ENCODE measurements around the gene KCNJ9. TPM values are rescaled to one million over a fixed set of nuclear protein-coding genes. Genes with fewer than 3 reads are reported as not detected.
A peak's percentile ranks its signal among the peaks of the same experiment; 100 is the strongest.

The KCNJ9 gene
- polyA plus RNA-seq (2013, experiment 1 of 2) = 0.01 TPM
- 0.01 TPM for polyA plus RNA-seq (2013, experiment 2 of 2)

DNA sequence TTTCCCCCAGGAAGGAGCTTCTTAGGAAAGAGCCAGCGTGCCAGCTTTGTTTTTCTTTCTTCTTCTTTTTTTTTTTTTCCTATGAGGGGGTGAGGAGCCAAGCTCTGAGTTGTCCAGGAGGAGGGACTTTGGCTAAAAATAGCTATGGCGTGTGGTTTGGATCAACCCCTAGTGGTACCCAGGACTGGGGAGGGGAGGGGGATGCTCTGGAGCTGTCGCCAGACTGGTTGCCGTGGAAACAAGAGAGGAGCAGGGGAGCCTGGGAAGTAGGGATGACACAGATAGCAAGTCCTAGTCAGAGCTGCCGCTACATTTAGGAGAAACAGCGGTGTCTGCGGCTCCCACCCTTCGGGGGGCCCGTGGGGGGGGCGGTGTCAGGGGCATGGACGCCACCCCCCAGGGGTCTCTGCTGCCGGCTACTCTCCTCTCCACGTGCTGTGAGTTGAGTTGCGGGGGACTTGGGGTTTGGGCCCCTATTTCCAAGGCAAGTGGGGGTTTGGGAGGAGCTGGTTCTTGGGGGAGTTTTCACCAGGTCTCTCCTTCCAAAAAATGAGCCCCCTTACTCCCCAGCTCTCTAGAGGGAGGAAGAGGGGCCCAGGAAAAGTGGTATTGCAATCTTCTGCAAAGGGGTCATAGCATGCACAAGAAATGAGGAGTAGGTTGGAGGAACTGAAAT is at the start of gene KCNJ9:
Gene KCNJ9 (plus strand): TSS at position 278 of the 676 bp plus-strand sequence. CDS start 2,493 bp downstream, outside the sequence.
- Histone ChIP-seq H3K18ac (ENCODE audit: low read length) (no peak within 1 kb of the TSS), H3K9ac (ENCODE audit: low read depth, low read length, poor library complexity) (no peak within 1 kb of the TSS), H4K8ac (ENCODE audit: low read depth, low read length) (no peak within 1 kb of the TSS), H4K91ac (ENCODE audit: low read depth, low read length, poor library complexity) (no peak within 1 kb of the TSS), H3K4ac (ENCODE audit: low read length) (no peak within 1 kb of the TSS), H2AFZ (ENCODE audit: low read length) (no peak within 1 kb of the TSS), H2AK5ac (ENCODE audit: low read depth, low read length) (no peak within 1 kb of the TSS), H2BK12ac (ENCODE audit: low read length) (no peak within 1 kb of the TSS), H3K14ac (ENCODE audit: low read length) (no peak within 1 kb of the TSS), H3K27ac (replicated peaks; ENCODE audit: low read length) (no peak within 1 kb of the TSS), H3K79me1 (ENCODE audit: low read depth, low read length) (no peaks in the 10 kb centered on the region), H3K4me1 (ENCODE audit: control insufficient read depth in 2 of 2, insufficient read depth in 1 of 2, low read depth in 1 of 2, low read length in 2 of 2) (peaks cover 3% of the 10 kb centered on the region in 2 donors), H2BK15ac (ENCODE audit: low read length) (no peak within 1 kb of the TSS), H3K4me2 (ENCODE audit: insufficient read depth, low read length, poor library complexity, severe bottlenecking) (no peak within 1 kb of the TSS), H2BK5ac (ENCODE audit: low read length) (no peak within 1 kb of the TSS), H2BK120ac (ENCODE audit: low read depth, low read length) (no peak within 1 kb of the TSS), H3K36me3 (replicated peaks in 1 of 2; ENCODE audit: control insufficient read depth in 2 of 2, insufficient read depth in 2 of 2, low read length in 2 of 2) (no peaks in the 10 kb centered on the region), H3K9me3 (replicated peaks in 1 of 2; ENCODE audit: control insufficient read depth in 2 of 2, insufficient read depth in 1 of 2, low read depth in 1 of 2, low read length in 2 of 2) (no peaks in the 10 kb centered on the region), H3K27me3 (ENCODE audit: control insufficient read depth in 3 of 3, insufficient read depth in 3 of 3, low read depth in 1 of 3, low read length in 3 of 3) (peaks cover 0 to 42% (median 39%) of the 10 kb centered on the region in 3 experiments), H3K4me3 (ENCODE audit: low read length in 2 of 2) (no peak within 1 kb of the TSS), H3K23ac (ENCODE audit: low read depth, low read length, poor library complexity) (no peak within 1 kb of the TSS)
- no peak for DNase-seq (ENCODE audit: low spot score)
- WGBS, 2 donors (ENCODE audit: extremely low coverage in 2 of 2, insufficient read length in 2 of 2, insufficient replicate concordance in 1 of 2) = no CpG with 5 or more reads among the region's 14 CpGs

DNA sequence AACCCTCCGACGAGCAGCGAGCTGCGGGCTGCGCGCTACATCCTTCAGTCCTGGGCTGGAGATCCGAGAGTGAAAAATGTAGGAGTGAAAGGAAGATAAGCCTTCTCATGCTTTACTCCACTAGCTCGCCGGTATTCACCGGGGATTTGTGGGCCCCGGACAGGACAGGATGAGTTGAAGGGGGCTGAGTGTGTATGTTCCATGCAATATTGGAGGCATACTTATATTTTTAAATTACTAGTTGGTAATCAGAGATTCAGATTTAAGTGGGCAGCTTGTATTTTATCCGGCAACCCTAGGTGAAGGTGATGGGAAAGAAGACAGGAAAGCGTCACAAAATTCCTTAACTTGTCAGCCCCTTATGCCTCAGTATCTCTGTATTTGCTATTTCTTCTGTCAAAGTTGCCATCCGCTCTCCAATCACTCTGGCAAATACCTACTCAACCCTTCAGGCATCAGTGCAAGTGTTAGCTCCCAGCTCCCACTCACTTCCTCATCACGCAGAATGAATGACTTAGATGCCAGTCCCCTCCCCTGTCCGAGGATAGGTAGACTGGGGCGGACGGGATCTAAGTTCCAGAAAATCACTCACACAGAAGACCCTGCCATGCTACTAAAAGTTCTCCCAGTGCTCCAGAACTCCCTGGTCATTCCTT is 49.0 kb upstream of the KCNJ9 start:
- Histone ChIP-seq H3K23ac (ENCODE audit: low read depth, low read length, poor library complexity) (no peak overlapping the region), H3K27me3 (ENCODE audit: control insufficient read depth in 3 of 3, insufficient read depth in 3 of 3, low read depth in 1 of 3, low read length in 3 of 3) (no peaks in the 10 kb centered on the region), H2BK5ac (ENCODE audit: low read length) (no peak overlapping the region), H3K4me2 (ENCODE audit: insufficient read depth, low read length, poor library complexity, severe bottlenecking) (peak overlapping the region; percentile 98), H3K79me1 (ENCODE audit: low read depth, low read length) (no peaks in the 10 kb centered on the region), H3K9ac (ENCODE audit: low read depth, low read length, poor library complexity) (no peak overlapping the region), H3K36me3 (replicated peaks in 1 of 2; ENCODE audit: control insufficient read depth in 2 of 2, insufficient read depth in 2 of 2, low read length in 2 of 2) (peaks cover 0 to 1% of the 10 kb centered on the region in 2 donors), H3K4me3 (ENCODE audit: low read length in 2 of 2) (peak overlapping the region; percentile 82 to 88), H2BK120ac (ENCODE audit: low read depth, low read length) (no peak overlapping the region), H4K8ac (ENCODE audit: low read depth, low read length) (no peak overlapping the region), H2AFZ (ENCODE audit: low read length) (peak overlapping the region; percentile 87), H3K27ac (replicated peaks; ENCODE audit: low read length) (no peak overlapping the region), H3K18ac (ENCODE audit: low read length) (peak overlapping the region; percentile 16), H4K91ac (ENCODE audit: low read depth, low read length, poor library complexity) (no peak overlapping the region), H3K4ac (ENCODE audit: low read length) (no peak overlapping the region), H2BK15ac (ENCODE audit: low read length) (no peak overlapping the region), H2AK5ac (ENCODE audit: low read depth, low read length) (no peak overlapping the region), H2BK12ac (ENCODE audit: low read length) (no peak overlapping the region), H3K14ac (ENCODE audit: low read length) (no peak overlapping the region), H3K4me1 (ENCODE audit: control insufficient read depth in 2 of 2, insufficient read depth in 1 of 2, low read depth in 1 of 2, low read length in 2 of 2) (peaks cover 7% of the 10 kb centered on the region in 2 donors), H3K9me3 (replicated peaks in 1 of 2; ENCODE audit: control insufficient read depth in 2 of 2, insufficient read depth in 1 of 2, low read depth in 1 of 2, low read length in 2 of 2) (no peaks in the 10 kb centered on the region)
- no CpG with 5 or more reads among the region's 18 CpGs for WGBS, 2 donors (ENCODE audit: extremely low coverage in 2 of 2, insufficient read length in 2 of 2, insufficient replicate concordance in 1 of 2)
- no peak for DNase-seq (ENCODE audit: low spot score)

GRCh38 chr1:160040476-160040875 is 40.9 kb upstream of the KCNJ9 start:
- Histone ChIP-seq H3K4me3 (ENCODE audit: low read length in 2 of 2) (no peak overlapping the region), H3K27me3 (ENCODE audit: control insufficient read depth in 3 of 3, insufficient read depth in 3 of 3, low read depth in 1 of 3, low read length in 3 of 3) (peaks cover 0 to 2% (median 0%) of the 10 kb centered on the region in 3 experiments), H2BK15ac (ENCODE audit: low read length) (no peak overlapping the region), H2BK5ac (ENCODE audit: low read length) (no peak overlapping the region), H2AFZ (ENCODE audit: low read length) (no peak overlapping the region), H2BK120ac (ENCODE audit: low read depth, low read length) (no peak overlapping the region), H4K91ac (ENCODE audit: low read depth, low read length, poor library complexity) (no peak overlapping the region), H3K9me3 (replicated peaks in 1 of 2; ENCODE audit: control insufficient read depth in 2 of 2, insufficient read depth in 1 of 2, low read depth in 1 of 2, low read length in 2 of 2) (no peaks in the 10 kb centered on the region), H3K18ac (ENCODE audit: low read length) (no peak overlapping the region), H3K36me3 (replicated peaks in 1 of 2; ENCODE audit: control insufficient read depth in 2 of 2, insufficient read depth in 2 of 2, low read length in 2 of 2) (no peaks in the 10 kb centered on the region), H4K8ac (ENCODE audit: low read depth, low read length) (no peak overlapping the region), H2BK12ac (ENCODE audit: low read length) (no peak overlapping the region), H3K14ac (ENCODE audit: low read length) (no peak overlapping the region), H2AK5ac (ENCODE audit: low read depth, low read length) (no peak overlapping the region), H3K9ac (ENCODE audit: low read depth, low read length, poor library complexity) (no peak overlapping the region), H3K4me1 (ENCODE audit: control insufficient read depth in 2 of 2, insufficient read depth in 1 of 2, low read depth in 1 of 2, low read length in 2 of 2) (no peaks in the 10 kb centered on the region), H3K4me2 (ENCODE audit: insufficient read depth, low read length, poor library complexity, severe bottlenecking) (no peak overlapping the region), H3K27ac (replicated peaks; ENCODE audit: low read length) (no peak overlapping the region), H3K23ac (ENCODE audit: low read depth, low read length, poor library complexity) (no peak overlapping the region), H3K79me1 (ENCODE audit: low read depth, low read length) (no peaks in the 10 kb centered on the region), H3K4ac (ENCODE audit: low read length) (no peak overlapping the region)
- no peak for DNase-seq (ENCODE audit: low spot score)
- WGBS, 2 donors (ENCODE audit: extremely low coverage in 2 of 2, insufficient read length in 2 of 2, insufficient replicate concordance in 1 of 2) = no CpG with 5 or more reads among the region's 1 CpG

DNA sequence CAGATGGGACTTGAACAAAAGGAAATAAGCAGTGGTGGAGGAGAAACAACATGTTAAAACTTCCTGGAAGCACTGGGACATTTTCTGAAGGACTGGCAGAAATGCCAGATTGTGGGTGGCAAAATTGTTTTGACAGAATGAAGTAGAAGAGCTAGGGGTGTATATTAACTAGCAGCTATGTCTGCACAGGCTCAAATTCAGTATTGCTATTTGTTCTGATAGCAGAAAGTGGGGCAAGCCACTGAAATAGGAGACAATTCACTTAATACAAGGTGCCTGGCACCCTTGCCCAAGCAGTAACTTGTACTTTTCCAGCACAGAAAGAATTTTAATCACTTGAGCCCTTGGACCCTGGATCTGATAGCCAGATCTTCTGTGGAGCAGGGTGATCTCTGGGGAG is 37.8 kb upstream of the KCNJ9 start:
- H3K18ac ChIP-seq (ENCODE audit: low read length) = no peak overlapping the region
- peaks cover 0 to 14% (median 0%) of the 10 kb centered on the region in 3 experiments for H3K27me3 ChIP-seq (ENCODE audit: control insufficient read depth in 3 of 3, insufficient read depth in 3 of 3, low read depth in 1 of 3, low read length in 3 of 3)
- no peak overlapping the region for H2BK5ac ChIP-seq (ENCODE audit: low read length)
- H2BK120ac ChIP-seq (ENCODE audit: low read depth, low read length) = no peak overlapping the region
- no peaks in the 10 kb centered on the region for H3K9me3 ChIP-seq (replicated peaks in 1 of 2; ENCODE audit: control insufficient read depth in 2 of 2, insufficient read depth in 1 of 2, low read depth in 1 of 2, low read length in 2 of 2)
- no peak overlapping the region for H2BK15ac ChIP-seq (ENCODE audit: low read length)
- no peak overlapping the region for H3K23ac ChIP-seq (ENCODE audit: low read depth, low read length, poor library complexity)
- H4K8ac ChIP-seq (ENCODE audit: low read depth, low read length) = no peak overlapping the region
- no peaks in the 10 kb centered on the region for H3K36me3 ChIP-seq (replicated peaks in 1 of 2; ENCODE audit: control insufficient read depth in 2 of 2, insufficient read depth in 2 of 2, low read length in 2 of 2)
- no peak overlapping the region for H3K9ac ChIP-seq (ENCODE audit: low read depth, low read length, poor library complexity)
- no peak overlapping the region for H2AFZ ChIP-seq (ENCODE audit: low read length)
- no peak overlapping the region for H4K91ac ChIP-seq (ENCODE audit: low read depth, low read length, poor library complexity)
- no peak overlapping the region for H3K4me3 ChIP-seq (ENCODE audit: low read length in 2 of 2)
- no peak overlapping the region for H3K4ac ChIP-seq (ENCODE audit: low read length)
- no peak overlapping the region for H3K14ac ChIP-seq (ENCODE audit: low read length)
- peaks cover 3 to 15% of the 10 kb centered on the region in 2 donors for H3K4me1 ChIP-seq (ENCODE audit: control insufficient read depth in 2 of 2, insufficient read depth in 1 of 2, low read depth in 1 of 2, low read length in 2 of 2)
- H3K4me2 ChIP-seq (ENCODE audit: insufficient read depth, low read length, poor library complexity, severe bottlenecking) = no peak overlapping the region
- H3K27ac ChIP-seq (replicated peaks; ENCODE audit: low read length) = no peak overlapping the region
- DNase-seq (ENCODE audit: low spot score) = no peak
- H2AK5ac ChIP-seq (ENCODE audit: low read depth, low read length) = no peak overlapping the region
- H3K79me1 ChIP-seq (ENCODE audit: low read depth, low read length) = no peaks in the 10 kb centered on the region
- H2BK12ac ChIP-seq (ENCODE audit: low read length) = no peak overlapping the region

All from neuronal stem cell (in vitro differentiated cells).